HTERT RPE-1 (cell line): Measurements from ENCODE around the gene MLXIPL.
"Not testable (repeated sequence)": the region's sequence is repeated elsewhere in the genome, so short reads cannot be mapped to it uniquely, and the experiment has no call there.

Source experiments
- in situ Hi-C: fragments of 300-500 bp; cut with MboI; formaldehyde crosslinking; loops from 4 replicates; pipeline ENCODE4 v1.14.3; 2020; ENCODE audit warnings: low sequenced_read_pairs

The MLXIPL gene

GRCh38 chr7:73556208-73557107 is 67.9 kb downstream of the MLXIPL start:
- in situ Hi-C loops: no loop called here

GRCh38 chr7:73555411-73555982 is 68.8 kb downstream of the MLXIPL start:
- in situ Hi-C loops: no loop called here

DNA sequence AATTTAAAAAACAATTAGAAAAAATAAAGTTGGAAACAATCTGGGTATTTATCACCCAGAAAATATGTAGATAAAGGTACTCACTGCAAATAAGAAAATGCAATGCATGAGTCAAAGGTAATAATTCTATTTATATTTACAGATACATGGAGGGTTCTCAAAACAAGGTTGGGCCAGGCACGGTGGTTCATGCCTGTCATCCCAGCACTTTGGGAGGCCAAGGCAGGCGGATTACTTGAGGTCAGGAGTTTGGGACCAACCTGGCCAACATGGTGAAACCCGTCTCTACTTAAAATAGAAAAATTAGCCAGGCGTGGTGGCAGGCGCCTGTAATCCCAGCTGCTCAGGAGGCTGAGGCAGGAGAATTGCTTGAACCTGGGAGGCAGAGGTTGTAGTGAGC is 74.2 kb downstream of the MLXIPL start:
- in situ Hi-C loops: not testable (repeated sequence)

GRCh38 chr7:73549176-73549575 is 75.1 kb downstream of the MLXIPL start:
- in situ Hi-C loops: no loop called here

GRCh38 chr7:73547841-73548240 is 76.5 kb downstream of the MLXIPL start:
- in situ Hi-C loops: no loop called here

DNA sequence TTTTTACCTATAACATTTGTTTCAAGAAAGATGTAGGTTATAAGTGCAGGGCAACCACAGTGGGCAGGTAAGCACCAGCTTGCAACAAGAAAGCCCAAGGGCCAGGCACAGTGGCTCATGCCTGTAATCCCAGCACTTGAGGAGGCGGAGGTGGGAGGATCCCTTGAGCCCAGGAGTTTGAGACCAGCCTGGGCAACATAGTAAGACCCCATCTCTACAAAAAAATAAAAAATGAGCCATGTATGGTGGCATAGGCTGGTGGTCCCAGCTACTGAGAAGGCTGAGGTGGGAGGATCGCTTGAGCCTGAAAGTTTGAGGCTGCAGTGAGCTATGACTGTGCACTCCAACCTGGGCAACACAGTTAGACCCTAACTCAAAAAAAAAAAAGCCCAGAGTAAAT is 79.6 kb downstream of the MLXIPL start:
- in situ Hi-C loops: no loop called here
